HepG2 (cell line): ENCODE results near the gene TTPAL. TPM values are rescaled to one million over a fixed set of nuclear protein-coding genes. Genes with fewer than 3 reads are reported as not detected.

Source experiments
- AHR ChIP-seq: IDR thresholded peaks from 2 replicates; pipeline ENCODE4 v1.6.1; 2018; ENCODE audit warnings: missing genetic modification reagents, missing compliant biosample characterization
- CBX2 ChIP-seq, 2 experiments: fragments of 200-600 bp in 1 of 2; sonication (generic); formaldehyde crosslinking in 1 of 2; IDR thresholded peaks; 2 replicates each; pipeline versions ENCODE4 v1.7.0 to v1.8.1; 2018 to 2022; ENCODE audit warnings: low read depth in 2 of 2, low read length in 1 of 2, mild to moderate bottlenecking in 1 of 2, missing genetic modification reagents in 1 of 2
- DPF2 ChIP-seq: sonication (generic); formaldehyde crosslinking; IDR thresholded peaks from 2 replicates; pipeline ENCODE4 v1.4.0; 2020; ENCODE audit warnings: mild to moderate bottlenecking, low read depth, missing genetic modification reagents, borderline replicate concordance
- ELF4 ChIP-seq: sonication (generic); formaldehyde crosslinking; IDR thresholded peaks from 2 replicates; pipeline ENCODE4 v1.5.0; 2020; ENCODE audit warnings: missing genetic modification reagents, mild to moderate bottlenecking, moderate library complexity, borderline replicate concordance
- FOXC1 ChIP-seq: sonication (generic); formaldehyde crosslinking; IDR thresholded peaks from 2 replicates; pipeline ENCODE4 v1.8.0; 2022; ENCODE audit warnings: mild to moderate bottlenecking, missing genetic modification reagents, borderline replicate concordance
- HDAC6 ChIP-seq: fragments of 200-600 bp; sonication (generic); IDR thresholded peaks from 2 replicates; pipeline ENCODE4 v1.7.0; 2017; ENCODE audit warnings: mild to moderate bottlenecking, antibody characterized with exemption, low read length, low read depth
- HES4 ChIP-seq: sonication (generic); formaldehyde crosslinking; IDR thresholded peaks from 2 replicates; pipeline ENCODE4 v1.9.0; 2021; ENCODE audit warnings: mild to moderate bottlenecking, missing genetic modification reagents, borderline replicate concordance
- HNF4G ChIP-seq, 2 experiments: sonication (generic) in 1 of 2; formaldehyde crosslinking in 1 of 2; IDR thresholded peaks; 2 replicates each; pipeline versions ENCODE4 v1.4.0 to v1.6.1; 2011 to 2020; ENCODE audit warnings: borderline replicate concordance in 2 of 2, low read depth in 2 of 2, mild to moderate bottlenecking in 2 of 2, low read length in 1 of 2, missing genetic modification reagents in 1 of 2, moderate library complexity in 1 of 2
- NPAS2 ChIP-seq: sonication (generic); formaldehyde crosslinking; IDR thresholded peaks from 2 replicates; pipeline ENCODE4 v1.8.0; 2022; ENCODE audit warnings: mild to moderate bottlenecking, missing genetic modification reagents, borderline replicate concordance
- RAD21 ChIP-seq: fragments of 450-650 bp; formaldehyde crosslinking; IDR thresholded peaks from 2 replicates; pipeline ENCODE4 v1.5.0; 2020; ENCODE audit warnings: mild to moderate bottlenecking
- REXO4 ChIP-seq: sonication (generic); formaldehyde crosslinking; IDR thresholded peaks from 2 replicates; pipeline ENCODE4 v1.8.0; 2022; ENCODE audit warnings: missing genetic modification reagents, mild to moderate bottlenecking, borderline replicate concordance
- ZKSCAN1 ChIP-seq: fragments of 150-350 bp; IDR thresholded peaks from 2 replicates; pipeline ENCODE4 v1.6.1; 2014; ENCODE audit warnings: low read length
- ZNF225 ChIP-seq: sonication (generic); formaldehyde crosslinking; IDR thresholded peaks from 2 replicates; pipeline ENCODE4 v1.4.0; 2020; ENCODE audit warnings: mild to moderate bottlenecking, missing genetic modification reagents
- ZNF264 ChIP-seq: sonication (generic); formaldehyde crosslinking; IDR thresholded peaks from 2 replicates; pipeline ENCODE4 v1.4.0; 2020; ENCODE audit warnings: missing genetic modification reagents
- ZNF326 ChIP-seq: sonication (generic); formaldehyde crosslinking; IDR thresholded peaks from 2 replicates; pipeline ENCODE4 v1.4.0; 2020; ENCODE audit warnings: missing genetic modification reagents, borderline replicate concordance
- ZNF644 ChIP-seq: IDR thresholded peaks from 2 replicates; pipeline ENCODE4 v1.6.1; 2016; ENCODE audit warnings: low read depth
- ZNF766 ChIP-seq: sonication (generic); formaldehyde crosslinking; IDR thresholded peaks from 2 replicates; pipeline ENCODE4 v1.5.0; 2020; ENCODE audit warnings: missing genetic modification reagents, borderline replicate concordance
- ZNF850 ChIP-seq: sonication (generic); formaldehyde crosslinking; conservative IDR thresholded peaks from 2 replicates; pipeline ENCODE4 v1.9.0; 2021; ENCODE audit warnings: mild to moderate bottlenecking, missing genetic modification reagents
- ZSCAN9 ChIP-seq: IDR thresholded peaks from 2 replicates; pipeline ENCODE4 v1.6.1; 2016; ENCODE audit warnings: borderline replicate concordance
- polyA plus RNA-seq, 8 experiments: library from polyadenylated mRNA; depleted of rRNA in 3 of 8; stranded (reverse) in 7 of 8; unstranded in 1 of 8; fragments of >200 nt; fragmentation: Illumina TruSeq in 4 of 8; extraction: Trizol in 4 of 8; gene quantifications; 2 replicates each; pipeline versions ENCODE4 v1.2.1 to v1.2.3, GENCODE V29; 2011 to 2016; ENCODE audit warnings: low read depth in 4 of 8, missing spikeins in 1 of 8, mixed read lengths in 1 of 8; ENCODE audit not compliant: insufficient read depth in 1 of 8
- total RNA-seq, 5 experiments: library from RNA; depleted of rRNA; stranded (reverse); fragments of >200 nt; fragmentation: Illumina TruSeq; extraction: Trizol; gene quantifications; 2 replicates each; pipeline ENCODE4 v1.2.3, GENCODE V29; 2016; ENCODE audit warnings: low read depth in 1 of 5
- TF ChIP-seq, protein P1 (sequence below): sonication (generic); formaldehyde crosslinking; IDR thresholded peaks from 2 replicates; pipeline ENCODE4 v1.4.0; 2020; ENCODE audit warnings: mild to moderate bottlenecking, missing genetic modification reagents
- TF ChIP-seq, protein P2 (sequence below), 2 experiments: fragments of 450-650 bp in 1 of 2; sonication (generic) in 1 of 2; formaldehyde crosslinking; IDR thresholded peaks; 2 replicates each; pipeline versions ENCODE4 v1.5.0 to v1.8.0; 2020 to 2022; ENCODE audit warnings: mild to moderate bottlenecking in 1 of 2, missing genetic modification reagents in 1 of 2

Gene TTPAL
- total and polyA plus RNA-seq, 2 of the 13 experiments (the other 11 are each of a cell fraction or from before 2014, with no cell fraction given): 4.3 to 18.8 TPM

DNA sequence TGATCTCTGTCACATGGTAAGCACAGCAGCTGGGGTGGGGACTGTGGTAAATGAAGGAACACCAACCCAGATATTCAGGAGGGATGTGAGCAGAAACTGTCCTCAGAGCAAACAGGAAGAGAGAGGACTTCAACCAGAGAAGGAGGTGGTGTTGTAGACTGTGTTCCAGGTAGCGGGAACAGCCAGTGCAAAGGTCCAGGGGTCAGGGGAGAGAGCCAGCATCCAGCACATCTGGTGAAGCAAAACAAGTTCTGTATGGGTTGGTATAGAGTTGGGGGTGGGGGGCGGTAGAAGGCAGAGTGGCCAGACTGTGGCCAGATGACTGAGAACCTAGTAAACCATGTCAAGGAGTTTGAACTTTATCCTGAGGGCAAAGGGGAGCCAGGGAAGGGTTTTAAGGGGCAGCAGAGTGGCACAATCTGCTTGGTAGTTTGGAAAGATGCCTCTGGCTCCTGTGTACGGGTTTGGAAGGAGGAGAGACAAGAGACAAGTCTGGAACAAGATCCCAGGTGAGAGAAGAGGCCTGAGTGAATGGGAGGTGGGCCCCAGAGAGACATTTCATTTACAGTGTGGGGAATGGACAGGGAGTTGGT, 27.8 kb upstream of the TTPAL start (continued):
- TF ChIP-seq RAD21 (CRISPR knock-in tag) (no peak), AHR (CRISPR knock-in tag) (no peak), ZKSCAN1 (0 out of 2 replicates have a peak, but pooled peaks have one; percentile 23), ZNF850 (CRISPR knock-in tag) (no peak), HDAC6 (no peak), ZNF644 (CRISPR knock-in tag) (0 out of 2 replicates have a peak, but pooled peaks have one; percentile 41), NPAS2 (CRISPR knock-in tag) (no peak), ZNF225 (CRISPR knock-in tag) (no peak), ZNF264 (CRISPR knock-in tag) (no peak), ZNF766 (no peak), DPF2 (CRISPR knock-in tag) (no peak), HNF4G (IDR thresholded peaks at IDR 0.05; ENCODE audit: borderline replicate concordance, low read depth, low read length) (peak; percentile 46), HNF4G (CRISPR knock-in tag; IDR thresholded peaks at IDR 0.05; ENCODE audit: borderline replicate concordance, low read depth) (0 out of 2 replicates have a peak, but pooled peaks have one; percentile 23), ZNF326 (no peak), HES4 (CRISPR knock-in tag) (peak; percentile 65; the same call in 1 of the 2 replicates), ZSCAN9 (CRISPR knock-in tag) (no peak), CBX2 (IDR thresholded peaks at IDR 0.05; ENCODE audit: low read depth, low read length) (no peak), CBX2 (CRISPR knock-in tag; IDR thresholded peaks at IDR 0.05; ENCODE audit: low read depth) (no peak), FOXC1 (CRISPR knock-in tag) (0 out of 2 replicates have a peak, but pooled peaks have one; percentile 36), REXO4 (CRISPR knock-in tag) (no peak), ELF4 (CRISPR knock-in tag) (no peak)
- TF ChIP-seq, protein P1, sequence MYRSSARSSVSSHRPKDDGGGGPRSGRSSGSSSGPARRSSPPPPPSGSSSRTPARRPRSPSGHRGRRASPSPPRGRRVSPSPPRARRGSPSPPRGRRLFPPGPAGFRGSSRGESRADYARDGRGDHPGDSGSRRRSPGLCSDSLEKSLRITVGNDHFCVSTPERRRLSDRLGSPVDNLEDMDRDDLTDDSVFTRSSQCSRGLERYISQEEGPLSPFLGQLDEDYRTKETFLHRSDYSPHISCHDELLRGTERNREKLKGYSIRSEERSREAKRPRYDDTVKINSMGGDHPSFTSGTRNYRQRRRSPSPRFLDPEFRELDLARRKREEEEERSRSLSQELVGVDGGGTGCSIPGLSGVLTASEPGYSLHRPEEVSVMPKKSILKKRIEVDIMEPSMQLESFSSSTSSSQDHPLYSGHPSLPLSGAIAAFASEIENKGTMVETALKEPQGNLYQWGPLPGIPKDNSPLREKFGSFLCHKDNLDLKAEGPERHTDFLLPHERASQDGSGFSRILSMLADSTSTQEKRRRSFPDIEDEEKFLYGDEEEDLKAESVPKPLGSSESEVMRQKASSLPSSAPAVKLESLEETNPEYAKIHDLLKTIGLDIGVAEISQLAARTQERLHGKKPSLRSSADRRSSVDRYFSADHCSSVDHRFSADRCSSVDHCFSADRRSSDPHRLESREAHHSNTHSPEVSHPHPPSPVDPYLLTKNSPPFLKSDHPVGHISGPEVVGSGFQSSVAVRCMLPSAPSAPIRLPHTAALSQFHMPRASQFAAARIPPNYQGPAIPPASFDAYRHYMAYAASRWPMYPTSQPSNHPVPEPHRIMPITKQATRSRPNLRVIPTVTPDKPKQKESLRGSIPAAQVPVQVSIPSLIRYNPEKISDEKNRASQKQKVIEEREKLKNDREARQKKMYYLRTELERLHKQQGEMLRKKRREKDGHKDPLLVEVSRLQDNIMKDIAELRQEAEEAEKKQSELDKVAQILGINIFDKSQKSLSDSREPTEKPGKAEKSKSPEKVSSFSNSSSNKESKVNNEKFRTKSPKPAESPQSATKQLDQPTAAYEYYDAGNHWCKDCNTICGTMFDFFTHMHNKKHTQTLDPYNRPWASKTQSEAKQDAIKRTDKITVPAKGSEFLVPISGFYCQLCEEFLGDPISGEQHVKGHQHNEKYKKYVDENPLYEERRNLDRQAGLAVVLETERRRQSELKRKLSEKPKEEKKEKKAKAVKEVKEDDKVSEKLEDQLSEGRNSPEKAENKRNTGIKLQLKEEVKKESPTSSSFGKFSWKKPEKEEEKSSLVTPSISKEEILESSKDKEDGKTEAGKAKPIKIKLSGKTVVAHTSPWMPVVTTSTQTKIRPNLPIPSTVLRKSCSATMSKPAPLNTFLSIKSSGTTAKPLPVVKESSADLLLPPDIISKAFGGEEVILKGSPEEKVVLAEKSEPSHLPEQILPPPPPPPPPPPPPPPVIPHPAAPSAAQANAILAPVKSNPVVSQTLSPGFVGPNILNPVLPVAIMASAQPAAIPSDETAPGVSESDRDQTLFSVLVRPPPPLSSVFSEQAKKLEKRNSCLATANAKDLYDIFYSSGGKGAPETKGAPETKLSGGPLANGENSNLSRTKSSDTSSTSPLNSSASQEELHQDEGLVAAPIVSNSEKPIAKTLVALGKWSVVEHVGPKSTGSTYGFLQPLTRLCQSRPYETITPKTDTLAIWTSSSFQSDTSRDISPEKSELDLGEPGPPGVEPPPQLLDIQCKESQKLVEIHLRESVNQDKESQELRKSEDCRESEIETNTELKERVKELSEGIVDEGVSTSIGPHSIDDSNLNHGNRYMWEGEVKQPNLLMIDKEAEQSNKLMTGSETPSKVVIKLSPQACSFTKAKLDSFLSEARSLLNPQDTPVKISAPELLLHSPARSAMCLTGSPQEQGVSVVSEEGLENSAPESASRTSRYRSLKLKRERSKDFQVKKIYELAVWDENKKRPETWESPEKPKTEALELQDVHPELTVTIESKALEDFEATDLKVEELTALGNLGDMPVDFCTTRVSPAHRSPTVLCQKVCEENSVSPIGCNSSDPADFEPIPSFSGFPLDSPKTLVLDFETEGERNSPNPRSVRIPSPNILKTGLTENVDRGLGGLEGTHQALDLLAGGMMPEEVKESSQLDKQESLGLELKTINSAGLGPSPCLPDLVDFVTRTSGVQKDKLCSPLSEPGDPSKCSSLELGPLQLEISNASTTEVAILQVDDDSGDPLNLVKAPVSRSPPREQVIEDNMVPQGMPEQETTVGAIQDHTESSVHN (CRISPR knock-in tag): no peak
- TF ChIP-seq, protein P2, sequence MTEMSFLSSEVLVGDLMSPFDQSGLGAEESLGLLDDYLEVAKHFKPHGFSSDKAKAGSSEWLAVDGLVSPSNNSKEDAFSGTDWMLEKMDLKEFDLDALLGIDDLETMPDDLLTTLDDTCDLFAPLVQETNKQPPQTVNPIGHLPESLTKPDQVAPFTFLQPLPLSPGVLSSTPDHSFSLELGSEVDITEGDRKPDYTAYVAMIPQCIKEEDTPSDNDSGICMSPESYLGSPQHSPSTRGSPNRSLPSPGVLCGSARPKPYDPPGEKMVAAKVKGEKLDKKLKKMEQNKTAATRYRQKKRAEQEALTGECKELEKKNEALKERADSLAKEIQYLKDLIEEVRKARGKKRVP (CRISPR knock-in tag; IDR thresholded peaks at IDR 0.05): no peak
